Coronary artery (tissue), 2 donors: Measurements from ENCODE around the gene MARK4.

Experiments
- DNase-seq: peaks from one replicate; pipeline ENCODE4 v3.0.0-alpha.2; 2017; ENCODE audit warnings: low spot score
- H3K27ac ChIP-seq, 2 donors: fragments of 200-600 bp; sonication (generic); one replicate each; pipeline ENCODE4 v1.5.1; 2016 to 2019
- H3K4me3 ChIP-seq: fragments of 200-600 bp; sonication (generic); 2 replicates; pipeline ENCODE4 v1.5.1; 2016; ENCODE audit warnings: mild to moderate bottlenecking, moderate library complexity
- CTCF ChIP-seq: fragments of 200-600 bp; sonication (generic); IDR thresholded peaks from one replicate; pipeline ENCODE4 v1.5.1; 2019; ENCODE audit warnings: antibody characterized with exemption

MARK4 gene

GRCh38 chr19:45215391-45216191 is 35.5 kb upstream of the MARK4 start:
- Histone ChIP-seq H3K4me3 (no peak overlapping the region), H3K27ac (no peak overlapping the region)
- DNase-seq, result no peak
- no peak for TF ChIP-seq CTCF

GRCh38 chr19:45216667-45217066 is 34.4 kb upstream of the MARK4 start:
- DNase-seq, result no peak
- Histone ChIP-seq H3K4me3 (no peak overlapping the region), H3K27ac (no peak overlapping the region)
- no peak for TF ChIP-seq CTCF

GRCh38 chr19:45217193-45217956 is 33.7 kb upstream of the MARK4 start:
- no peak for DNase-seq
- peak overlapping the region; percentile 30 for H3K4me3 ChIP-seq
- TF ChIP-seq CTCF, result no peak
- H3K27ac ChIP-seq, result no peak overlapping the region

- DNase-seq, result no peak
- H3K4me3 ChIP-seq, result no peak overlapping the region
- no peak for TF ChIP-seq CTCF
- H3K27ac ChIP-seq, result no peak overlapping the region
Observed at GRCh38 chr19:45217957-45218334, 33.1 kb upstream of the MARK4 start.

GRCh38 chr19:45218426-45218825 is 32.6 kb upstream of the MARK4 start:
- no peak overlapping the region for H3K4me3 ChIP-seq
- no peak for TF ChIP-seq CTCF
- no peak for DNase-seq
- H3K27ac ChIP-seq, result no peak overlapping the region

- H3K27ac ChIP-seq, result no peak overlapping the region
- no peak for DNase-seq
- no peak overlapping the region for H3K4me3 ChIP-seq
- TF ChIP-seq CTCF, result no peak
Observed at GRCh38 chr19:45218911-45219743, 31.9 kb upstream of the MARK4 start.
